Kidney glomerular epithelial cell (primary cell): Measurements from ENCODE around the gene THEM5.

Experiments
- DNase-seq: peaks from one replicate; lab custom pipeline; 2025; lab: John Stamatoyannopoulos, UW

The THEM5 gene

DNA sequence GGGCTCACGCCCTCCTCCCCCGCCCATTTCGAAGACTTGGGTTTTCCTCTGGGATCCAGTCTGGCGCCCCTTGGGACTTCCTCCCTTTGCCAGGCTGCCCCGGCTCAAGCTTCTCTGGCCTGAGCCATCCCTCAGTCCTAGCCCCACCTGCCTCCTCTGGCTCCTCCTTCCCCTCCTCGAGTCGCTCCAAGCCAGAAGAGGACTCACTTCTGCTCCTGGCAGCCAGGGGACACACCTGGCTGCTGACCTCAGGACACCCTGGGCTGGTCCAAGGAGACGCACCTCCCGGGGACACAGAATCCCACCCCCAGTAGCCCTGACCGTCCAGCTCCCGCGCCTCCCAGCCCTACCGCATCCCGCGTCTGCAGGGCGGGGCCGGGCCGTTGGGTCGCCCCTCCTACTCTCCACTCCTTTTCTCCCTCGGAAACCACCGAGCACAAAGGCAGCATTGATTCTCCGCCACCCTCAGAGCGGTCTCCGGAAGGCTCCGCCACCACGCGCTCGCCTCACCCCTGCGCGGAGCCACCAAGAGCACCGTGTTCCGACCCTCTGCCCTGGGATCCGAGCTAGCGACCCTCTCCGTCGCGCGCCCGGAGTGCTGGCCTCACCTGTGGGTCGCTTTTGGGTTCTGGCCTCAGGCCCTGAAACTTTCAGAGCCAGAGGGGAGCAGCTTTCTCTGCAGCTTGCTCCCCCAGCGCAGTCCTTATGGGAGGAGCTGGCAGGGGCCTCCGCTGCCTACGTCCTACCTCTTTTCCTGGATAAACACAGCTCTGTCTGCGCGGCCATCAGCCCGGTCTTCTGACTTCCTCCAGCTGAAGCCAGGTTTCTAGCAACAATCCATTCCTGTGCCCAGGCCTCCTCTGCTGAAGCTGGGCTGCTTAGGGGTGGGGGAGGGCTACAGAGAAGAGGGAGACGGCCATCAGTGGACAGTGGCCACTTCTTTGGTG lies 13.8 kb downstream of the THEM5 start, which contains the start of gene C2CD4D:
Gene C2CD4D, minus strand, starts transcription at position 364 of the 947 bp plus-strand sequence. CDS start 831 bp downstream, outside the sequence.
- no peak for DNase-seq

DNA sequence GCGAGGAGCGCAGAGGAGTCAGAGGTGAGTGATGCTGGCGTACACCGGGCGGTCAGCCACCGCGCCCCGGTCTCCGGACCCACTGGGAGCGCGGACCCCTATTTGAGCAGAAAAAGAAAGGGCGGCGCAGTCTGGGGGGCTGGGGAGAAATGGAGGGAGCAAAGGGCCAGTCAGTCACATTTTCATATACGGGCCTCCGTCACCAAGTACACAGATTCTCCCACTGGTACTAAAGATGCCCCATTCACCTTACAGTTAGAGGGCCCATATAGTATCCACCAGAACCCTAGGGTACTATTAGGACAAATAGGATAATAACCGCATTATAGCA lies 14.5 kb downstream of the THEM5 start:
- no peak for DNase-seq

DNA sequence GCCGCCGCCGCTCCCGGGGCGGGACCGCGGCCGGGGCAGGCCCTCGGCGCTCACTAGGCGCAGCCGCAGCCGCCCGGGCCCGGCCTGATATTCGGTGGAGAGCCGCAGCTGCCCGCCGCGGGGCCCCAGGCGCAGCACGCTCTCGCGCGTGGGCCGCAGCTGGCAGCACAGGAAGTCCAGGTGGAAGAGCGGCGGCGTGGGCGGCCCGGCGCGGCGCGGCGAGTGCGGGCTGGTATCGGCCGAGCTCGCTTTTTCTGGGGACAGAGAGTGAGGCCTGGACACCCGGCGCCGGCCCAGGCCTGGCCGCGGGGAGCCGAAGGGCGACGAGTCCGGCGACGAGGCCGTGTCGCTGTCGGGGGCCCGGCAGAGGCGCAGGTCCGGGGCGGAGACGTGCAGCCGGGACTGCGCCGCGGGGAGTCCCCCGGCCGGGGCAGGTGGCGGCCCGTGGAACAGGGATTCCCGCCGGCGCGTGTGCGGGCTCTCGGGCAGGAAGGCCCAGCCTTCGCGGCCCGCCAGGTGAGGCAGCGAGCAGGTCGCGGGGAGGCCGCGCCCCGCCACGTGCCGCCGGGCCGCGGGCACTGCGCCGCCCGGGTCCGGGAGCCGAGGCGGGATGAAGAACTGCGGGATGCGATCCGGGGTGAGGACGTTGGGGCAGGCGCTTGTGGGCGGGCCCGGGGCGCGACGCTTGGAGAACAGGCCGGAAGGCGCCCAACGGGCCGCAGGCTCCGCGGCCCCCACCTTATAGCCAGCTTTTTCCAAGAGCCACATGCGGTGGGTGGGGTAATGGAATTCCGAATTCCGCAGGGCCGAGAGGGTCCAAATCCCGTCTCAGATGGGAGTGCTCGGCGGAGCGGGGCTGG lies 15.1 kb downstream of the THEM5 start:
- no peak for DNase-seq

DNA sequence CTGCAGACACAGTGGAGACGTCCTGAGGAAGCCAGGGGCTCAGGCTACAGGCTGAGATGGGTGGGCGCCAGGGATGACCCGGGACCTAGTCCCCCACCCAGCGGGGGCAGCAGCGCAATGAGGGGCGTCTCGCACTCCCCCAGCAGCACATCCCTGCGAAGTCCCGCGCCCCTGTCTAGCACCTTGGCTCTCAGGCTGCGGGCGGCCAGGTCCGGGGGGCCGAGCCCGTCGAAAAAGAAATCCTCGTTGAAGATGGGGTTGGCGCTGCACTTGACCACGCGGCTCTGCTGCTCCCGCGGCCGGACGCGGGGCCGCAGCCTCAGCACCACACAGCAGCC lies 15.7 kb downstream of the THEM5 start:
- no peak for DNase-seq

DNA sequence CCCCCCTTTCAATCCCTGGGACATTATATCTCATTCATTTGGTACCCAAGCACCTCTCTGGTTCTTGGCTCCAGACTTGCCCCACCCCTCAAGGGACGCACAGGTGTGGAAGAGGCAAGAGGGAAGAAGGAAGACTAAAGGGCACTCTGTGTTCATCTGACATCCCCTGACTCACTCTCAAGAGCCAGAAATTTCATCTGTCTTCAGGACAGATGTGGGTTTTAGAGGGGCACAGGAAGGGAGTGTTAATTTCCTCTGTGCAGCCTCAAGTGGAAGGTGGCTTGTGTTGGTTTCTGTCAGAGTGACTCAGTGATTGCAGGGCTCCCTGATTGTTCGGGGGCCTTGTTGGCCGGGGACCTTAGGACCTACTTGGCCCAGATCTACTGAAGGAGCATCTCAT lies 16.3 kb downstream of the THEM5 start:
- no peak for DNase-seq

DNA sequence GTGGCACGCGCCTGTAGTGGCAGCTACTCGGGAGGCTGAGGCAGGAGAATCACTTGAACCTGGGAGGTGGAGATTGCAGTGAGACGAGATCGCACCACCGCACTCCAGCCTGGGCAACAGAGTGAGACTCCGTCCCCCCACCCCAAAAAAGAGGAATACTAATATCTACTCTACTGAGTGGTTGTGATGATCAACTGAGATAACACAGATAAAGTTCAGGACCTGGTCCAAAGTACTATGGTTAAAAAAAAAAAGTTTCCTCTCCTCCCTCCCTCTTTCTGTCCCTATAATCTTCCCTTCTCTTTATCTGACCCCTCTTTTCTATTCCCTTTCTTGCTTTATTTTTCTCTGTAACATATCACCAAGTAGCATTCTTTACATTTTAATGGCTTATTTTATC lies 17.9 kb downstream of the THEM5 start:
- no peak for DNase-seq

DNA sequence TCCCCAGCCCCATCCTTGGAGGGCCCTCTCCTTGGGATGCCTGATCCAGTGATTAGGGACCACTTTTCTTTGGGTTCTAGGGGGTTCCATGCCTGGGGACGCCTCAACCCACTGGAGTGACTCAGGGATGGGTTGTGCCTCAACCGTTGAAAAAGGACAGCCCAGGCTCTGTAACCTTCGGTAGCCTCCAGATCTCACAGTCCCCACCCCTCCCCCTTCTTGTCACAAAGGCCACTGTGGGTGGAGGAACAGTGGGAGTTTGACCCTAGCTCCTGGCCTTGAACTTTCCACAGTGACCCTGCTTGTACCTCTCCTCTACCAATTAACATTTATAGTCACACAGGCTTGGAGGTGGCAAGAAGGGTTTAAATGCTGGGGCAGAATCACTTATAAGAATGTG lies 19.3 kb downstream of the THEM5 start:
- no peak for DNase-seq

DNA sequence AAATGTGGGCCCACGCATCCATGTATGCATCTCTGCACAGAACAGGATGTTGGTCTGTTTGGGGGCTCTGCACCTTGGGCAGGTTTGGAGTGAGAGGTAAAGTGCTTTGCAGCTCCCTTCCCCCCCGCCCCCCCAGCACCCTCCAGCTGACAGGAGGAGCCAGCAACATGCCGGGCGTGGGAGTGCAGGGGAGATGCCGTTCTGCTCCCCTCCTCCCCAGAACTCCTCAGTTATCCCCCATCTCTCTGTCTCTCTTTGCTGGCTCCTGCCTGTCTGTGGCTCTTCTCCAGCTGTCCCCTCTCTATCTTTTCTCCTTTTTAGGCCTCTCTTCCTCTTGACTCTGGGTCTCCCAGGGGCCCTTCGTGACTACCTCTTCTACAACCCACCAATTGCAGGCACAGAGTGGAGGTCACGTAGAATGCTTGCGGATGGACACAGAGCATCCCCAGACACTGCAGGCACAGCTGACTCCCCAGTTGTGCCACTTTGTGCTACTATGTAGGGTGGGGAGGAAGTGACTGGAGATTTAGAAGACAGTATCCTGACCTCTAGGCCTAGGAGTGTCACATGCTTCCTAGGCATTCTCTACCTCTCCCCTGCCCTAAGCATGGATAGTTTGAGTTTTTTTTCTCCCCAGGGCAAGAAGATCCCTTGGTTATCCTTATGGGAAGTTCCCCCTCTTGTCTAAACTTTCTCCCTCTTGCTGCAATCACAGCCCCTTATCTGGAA lies 20.2 kb downstream of the THEM5 start:
- no peak for DNase-seq

DNA sequence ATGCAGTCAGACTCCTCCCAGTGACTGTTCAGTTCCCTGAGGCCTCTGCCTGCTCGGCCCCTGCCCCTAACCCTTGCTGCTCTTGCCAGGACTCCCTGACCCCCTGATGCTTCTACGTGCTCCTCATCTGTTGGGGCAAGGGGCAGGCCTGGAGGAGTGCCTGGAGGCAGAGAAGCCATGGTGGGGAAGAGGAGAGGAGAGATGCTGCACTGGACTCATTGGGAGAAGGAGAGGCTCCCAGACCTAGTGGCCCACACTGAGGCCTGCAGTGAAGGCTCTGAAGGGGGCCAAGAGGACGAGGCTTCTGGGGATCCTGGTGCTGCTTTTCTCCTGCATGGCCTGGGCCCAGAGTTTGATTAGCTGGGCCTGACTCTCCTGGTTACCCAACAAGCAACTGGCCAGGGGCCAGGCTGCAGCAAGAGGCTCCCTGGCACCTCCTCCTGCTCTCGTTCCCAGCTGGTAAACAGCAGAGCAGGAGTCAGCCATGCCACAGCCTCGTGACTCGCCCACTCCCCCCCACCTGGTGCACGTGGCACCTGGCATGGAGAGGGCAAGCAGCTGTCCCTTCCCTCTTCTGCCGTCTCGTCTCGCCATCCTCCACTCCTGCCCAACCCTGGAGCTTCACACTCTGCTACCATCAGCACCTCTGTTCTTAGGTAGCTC lies 21.1 kb downstream of the THEM5 start:
- DNase-seq, result peak; percentile 39

DNA sequence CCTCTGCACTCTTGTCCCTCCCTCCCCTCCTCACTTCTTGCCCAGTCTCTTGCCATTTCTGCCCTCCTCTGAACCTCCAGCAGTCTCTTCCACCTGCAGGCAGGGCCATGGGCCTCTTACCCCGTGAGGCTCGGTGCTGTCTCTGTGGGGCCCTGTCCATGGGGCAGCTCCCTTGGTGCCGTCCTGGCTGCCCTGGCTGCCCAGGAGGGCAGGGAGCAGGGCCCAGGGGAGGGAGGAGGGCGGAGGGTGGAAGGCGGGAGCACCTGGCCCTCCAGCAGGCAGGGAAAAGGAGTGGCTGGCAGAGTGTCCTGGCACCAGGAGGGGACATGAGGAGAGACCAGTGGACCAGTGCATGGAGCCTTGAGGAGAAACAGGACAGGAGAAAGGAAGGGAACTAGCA lies 21.9 kb downstream of the THEM5 start, which contains the start of gene RORC:
Gene RORC, minus strand, starts transcription at position 198 of the 400 bp plus-strand sequence. Its CDS starts 38 bp downstream, at position 160.
- DNase-seq, result no peak

DNA sequence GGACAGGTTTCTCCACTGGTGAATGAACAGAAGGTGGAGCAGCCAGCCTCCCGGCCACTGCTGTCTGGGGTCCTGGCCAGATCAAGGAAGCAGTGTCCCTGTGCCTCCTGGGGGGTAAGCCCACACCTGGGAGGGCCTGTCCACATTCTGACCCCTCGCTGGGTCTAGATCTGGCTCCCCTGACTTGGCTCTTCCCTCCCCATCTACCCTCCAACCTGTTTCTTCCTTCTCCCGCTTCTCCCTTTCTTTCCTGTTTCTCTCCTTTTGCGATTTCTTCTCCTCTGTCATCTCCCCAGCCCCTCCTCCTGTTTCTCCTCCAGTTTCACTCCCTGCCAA lies 22.3 kb downstream of the THEM5 start:
- DNase-seq, result no peak

DNA sequence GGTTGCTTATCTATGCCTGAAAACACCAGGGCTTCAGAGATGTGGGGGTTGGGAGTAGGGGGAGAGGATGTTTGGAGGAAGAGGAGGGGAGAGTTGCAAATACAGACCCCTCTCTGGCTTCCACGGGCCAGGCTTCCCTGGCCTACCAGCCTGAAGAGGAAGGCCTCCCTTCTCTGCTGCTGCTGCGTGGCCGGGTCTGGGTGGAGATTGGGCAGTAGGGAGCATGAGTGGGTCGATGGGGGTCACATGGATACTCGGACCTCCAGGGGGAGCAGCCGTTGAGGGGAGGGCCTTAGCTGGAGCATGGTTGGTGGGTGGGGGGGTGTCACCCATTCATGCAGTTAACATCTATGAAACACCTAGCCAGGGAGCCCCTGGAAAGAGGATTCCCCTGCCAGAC lies 23.5 kb downstream of the THEM5 start:
- DNase-seq, result no peak

DNA sequence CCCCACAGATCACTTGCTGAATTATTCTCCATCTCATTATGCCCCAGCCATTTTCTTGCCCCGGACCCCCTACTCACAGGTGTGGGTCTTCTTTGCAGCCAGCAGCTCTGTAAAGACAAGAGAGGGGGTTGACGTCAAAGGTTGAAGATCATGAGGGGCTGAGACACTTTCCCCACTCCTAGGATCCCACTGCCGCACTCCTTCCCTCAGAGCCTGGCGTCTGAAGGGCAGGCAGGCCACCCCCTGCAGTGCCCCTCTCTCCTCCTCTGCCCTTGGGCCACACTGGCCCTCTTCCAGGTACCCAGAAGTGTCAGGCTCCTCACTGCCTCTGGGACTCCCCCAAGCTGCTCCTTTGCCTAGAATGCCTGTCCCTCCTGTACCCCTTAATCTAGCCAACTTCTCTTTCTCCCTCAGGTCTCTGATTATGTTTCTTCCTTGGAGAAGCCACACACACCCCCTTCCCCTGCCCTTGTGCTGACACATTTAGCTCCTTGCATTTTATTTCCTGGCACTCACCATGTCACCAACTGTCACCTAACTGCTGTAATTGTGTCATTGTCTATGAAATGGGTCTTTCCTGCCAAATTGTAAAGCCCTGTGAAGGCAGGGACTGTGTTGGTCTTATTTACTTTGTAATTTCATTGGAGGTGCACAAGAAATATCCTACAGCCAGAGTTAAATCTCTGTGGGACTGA lies 24.0 kb downstream of the THEM5 start:
- no peak for DNase-seq

DNA sequence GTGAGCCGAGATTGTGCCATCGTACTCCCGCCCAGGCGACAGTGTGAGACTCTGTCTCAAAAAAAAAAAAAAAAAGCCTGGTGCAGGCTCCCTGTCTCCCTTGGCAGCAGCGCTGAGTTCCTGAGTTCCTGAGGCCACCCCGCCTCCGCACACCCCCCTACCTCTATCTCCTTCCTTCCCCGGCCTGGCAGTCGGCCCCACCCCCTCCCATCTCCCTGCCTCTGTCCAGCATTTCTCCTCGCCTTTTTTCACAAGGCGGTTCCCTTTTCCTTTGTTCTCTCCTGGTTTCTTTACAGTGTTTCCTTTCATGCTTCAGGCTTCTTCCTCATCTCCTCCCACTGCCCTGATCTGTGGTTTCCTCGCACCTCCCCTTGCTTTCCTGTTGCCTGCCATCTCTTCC lies 24.6 kb downstream of the THEM5 start:
- DNase-seq, result no peak

DNA sequence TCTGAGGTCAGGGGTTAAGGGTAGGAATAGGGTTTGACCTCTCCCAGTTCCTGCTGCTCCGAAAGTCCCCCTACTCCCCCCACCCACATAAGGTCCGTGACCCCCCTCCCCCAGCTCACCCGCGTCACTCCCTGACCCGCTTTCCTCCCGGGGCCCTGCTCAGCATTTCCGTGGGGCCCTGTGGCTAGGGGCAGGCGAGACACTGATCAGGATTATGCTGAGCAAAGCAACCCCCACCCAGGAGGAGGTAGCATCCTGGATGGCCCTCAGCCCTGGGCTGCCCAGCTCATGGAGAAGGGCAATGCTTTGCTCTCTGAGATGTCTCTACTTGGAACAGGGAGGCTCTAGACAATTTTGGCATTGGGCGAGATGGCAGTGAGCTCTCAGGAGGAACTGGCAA lies 25.7 kb downstream of the THEM5 start:
- no peak for DNase-seq

DNA sequence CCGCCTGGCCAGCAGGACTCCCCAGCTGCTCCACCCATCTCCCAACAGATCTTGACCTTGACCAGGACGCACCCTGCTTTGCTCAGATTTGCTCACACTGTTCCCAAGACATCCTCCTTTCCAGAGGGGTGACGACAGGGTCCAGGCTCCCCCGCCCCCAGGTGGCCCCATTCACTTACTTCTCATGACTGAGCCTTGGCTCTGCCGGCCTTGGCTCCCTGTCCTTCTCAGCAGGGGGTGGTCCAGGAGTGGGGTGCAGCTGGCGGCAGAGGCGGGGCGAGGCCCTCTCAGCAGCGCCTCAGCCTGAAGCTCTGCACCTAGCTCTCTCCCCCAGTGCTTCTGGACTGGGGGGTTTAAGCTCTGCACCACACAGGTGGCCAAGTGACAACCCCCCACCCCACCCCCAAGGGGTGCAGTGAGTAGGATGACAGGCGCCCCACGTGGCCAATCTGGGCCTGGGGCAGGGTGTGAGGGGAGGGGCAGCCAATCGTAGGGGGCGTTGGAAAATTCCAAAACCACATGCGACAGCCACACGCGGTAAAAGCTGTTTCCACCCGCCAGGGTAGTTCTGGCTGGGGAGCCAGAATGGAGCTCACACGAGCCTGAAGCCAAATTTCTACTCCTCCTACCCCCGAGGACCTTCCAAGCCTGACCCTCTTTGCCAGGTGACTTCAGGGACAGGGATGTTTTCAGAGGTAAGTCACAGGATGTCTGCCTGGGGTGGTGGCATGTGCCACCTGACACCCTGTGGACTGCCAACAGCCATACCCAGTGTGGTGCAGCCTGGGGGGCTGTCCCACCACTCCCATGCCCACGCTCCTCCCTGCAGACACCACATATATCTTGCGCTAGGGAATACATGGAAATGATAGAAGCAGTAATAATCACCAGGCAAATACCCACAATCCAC lies 27.5 kb downstream of the THEM5 start:
- DNase-seq, result no peak

DNA sequence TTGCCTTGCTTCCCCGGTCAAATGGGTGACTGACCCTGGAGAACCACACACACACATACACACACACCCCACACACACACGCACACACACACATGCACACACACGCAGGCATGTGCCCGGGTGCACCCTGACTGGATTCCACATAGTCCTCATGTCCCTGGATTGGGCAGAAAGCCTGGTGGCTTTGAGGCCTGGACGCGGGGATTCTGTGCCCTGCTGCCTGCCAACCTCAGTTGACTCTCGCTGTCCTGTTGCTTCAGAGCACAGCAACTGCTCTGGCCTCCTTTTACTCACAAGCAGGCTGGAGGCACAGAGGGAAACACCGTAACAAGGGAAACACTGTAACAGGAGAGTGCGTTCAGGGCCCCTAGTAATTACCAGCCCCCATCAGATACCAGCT lies 28.3 kb downstream of the THEM5 start:
- DNase-seq, result no peak

DNA sequence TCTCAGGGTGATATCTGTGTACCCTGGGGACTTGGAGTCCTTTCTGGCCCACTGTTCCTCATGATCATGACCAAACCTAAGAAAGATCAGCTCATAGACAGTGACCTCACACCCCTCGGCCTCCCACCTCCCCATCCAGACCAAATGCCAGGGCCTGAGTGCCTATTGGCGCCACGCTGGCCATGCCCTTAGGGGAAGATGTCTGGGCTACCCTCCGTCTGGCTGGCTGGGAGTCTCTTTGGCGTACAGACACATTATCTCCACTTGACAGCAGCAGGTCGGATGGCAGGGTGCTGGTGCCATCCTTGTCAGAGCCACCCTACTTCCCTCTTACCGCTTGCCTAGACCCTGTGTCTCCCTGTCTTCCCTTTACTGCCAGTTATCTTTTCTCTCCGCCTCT lies 30.3 kb downstream of the THEM5 start:
- no peak for DNase-seq

DNA sequence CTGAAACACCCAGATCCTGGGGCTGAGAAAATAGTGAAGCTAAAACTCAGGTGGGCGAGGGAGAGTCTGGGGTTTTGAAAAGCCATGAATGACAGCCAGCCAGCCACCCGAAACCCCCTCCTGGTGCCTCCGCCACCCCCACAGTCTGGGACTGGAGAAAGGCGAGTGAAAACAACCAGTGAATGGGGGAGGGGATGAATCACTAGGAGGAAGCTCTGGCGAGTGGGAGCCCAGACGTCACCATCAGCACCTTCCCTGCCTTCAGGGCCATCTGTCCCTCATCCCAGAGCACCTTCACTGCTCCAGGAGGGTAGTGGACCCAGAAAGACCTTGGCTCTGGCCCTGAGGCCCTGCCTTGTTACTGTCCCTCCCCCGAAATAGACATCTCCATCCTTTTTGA lies 31.1 kb downstream of the THEM5 start:
- peak; percentile 5 for DNase-seq

DNA sequence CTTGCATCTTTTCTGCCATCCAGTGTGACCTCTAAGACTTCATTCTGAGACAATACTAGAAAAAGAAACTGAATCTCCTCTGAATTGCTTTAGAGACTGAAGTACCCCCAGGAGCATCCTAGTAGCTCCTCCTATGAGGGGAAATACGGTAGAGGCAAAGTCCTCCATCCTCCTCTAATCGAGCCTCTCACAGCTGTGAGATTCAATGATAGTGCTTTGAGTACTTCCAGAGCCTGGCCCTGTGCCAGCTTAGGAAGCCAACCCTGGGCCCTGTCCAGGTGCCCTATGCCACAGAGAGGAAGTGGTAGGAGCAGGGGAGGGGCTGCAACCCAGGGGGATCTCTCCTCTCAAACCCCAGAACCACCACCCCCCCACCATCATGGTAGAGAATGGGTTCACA lies 32.6 kb downstream of the THEM5 start:
- no peak for DNase-seq
